Subcutaneous preadipocyte (primary cell): ENCODE data around the gene TYR. TPM values are rescaled to one million over a fixed set of nuclear protein-coding genes. Genes with fewer than 3 reads are reported as not detected.

Source experiments
- total RNA-seq: library from RNA; depleted of rRNA; stranded (reverse); fragments of >200 nt; gene quantifications from 2 replicates; pipeline ENCODE4 v1.2.3, GENCODE V29; 2012

Gene TYR
- not detected in 2 replicates for total RNA-seq

DNA sequence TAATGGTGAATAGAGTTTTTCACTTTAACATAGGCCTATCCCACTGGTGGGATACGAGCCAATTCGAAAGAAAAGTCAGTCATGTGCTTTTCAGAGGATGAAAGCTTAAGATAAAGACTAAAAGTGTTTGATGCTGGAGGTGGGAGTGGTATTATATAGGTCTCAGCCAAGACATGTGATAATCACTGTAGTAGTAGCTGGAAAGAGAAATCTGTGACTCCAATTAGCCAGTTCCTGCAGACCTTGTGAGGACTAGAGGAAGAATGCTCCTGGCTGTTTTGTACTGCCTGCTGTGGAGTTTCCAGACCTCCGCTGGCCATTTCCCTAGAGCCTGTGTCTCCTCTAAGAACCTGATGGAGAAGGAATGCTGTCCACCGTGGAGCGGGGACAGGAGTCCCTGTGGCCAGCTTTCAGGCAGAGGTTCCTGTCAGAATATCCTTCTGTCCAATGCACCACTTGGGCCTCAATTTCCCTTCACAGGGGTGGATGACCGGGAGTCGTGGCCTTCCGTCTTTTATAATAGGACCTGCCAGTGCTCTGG lies at the start of gene TYR:
Gene TYR (plus strand): TSS at position 185 of the 541 bp plus-strand sequence. CDS start 79 bp downstream, at position 264.

Other genes with a start within 250 kb of the TYR start
- under 0.01 TPM in 2 replicates for gene GRM5, start 111.9 kb upstream of the TYR start, total RNA-seq